GM18517 (cell line): ENCODE results near the gene ZBTB5.
"Not testable (repeated sequence)": the region's sequence is repeated elsewhere in the genome, so short reads cannot be mapped to it uniquely, and the experiment has no call there.

Source experiments
- ATAC-seq: cut with Tn5 transposase; IDR thresholded peaks from one replicate; pipeline ENCODE4 v1.9.1; 2021; ENCODE audit warnings: mild to moderate bottlenecking, moderate library complexity; ENCODE audit not compliant: unreplicated experiment

The ZBTB5 gene

DNA sequence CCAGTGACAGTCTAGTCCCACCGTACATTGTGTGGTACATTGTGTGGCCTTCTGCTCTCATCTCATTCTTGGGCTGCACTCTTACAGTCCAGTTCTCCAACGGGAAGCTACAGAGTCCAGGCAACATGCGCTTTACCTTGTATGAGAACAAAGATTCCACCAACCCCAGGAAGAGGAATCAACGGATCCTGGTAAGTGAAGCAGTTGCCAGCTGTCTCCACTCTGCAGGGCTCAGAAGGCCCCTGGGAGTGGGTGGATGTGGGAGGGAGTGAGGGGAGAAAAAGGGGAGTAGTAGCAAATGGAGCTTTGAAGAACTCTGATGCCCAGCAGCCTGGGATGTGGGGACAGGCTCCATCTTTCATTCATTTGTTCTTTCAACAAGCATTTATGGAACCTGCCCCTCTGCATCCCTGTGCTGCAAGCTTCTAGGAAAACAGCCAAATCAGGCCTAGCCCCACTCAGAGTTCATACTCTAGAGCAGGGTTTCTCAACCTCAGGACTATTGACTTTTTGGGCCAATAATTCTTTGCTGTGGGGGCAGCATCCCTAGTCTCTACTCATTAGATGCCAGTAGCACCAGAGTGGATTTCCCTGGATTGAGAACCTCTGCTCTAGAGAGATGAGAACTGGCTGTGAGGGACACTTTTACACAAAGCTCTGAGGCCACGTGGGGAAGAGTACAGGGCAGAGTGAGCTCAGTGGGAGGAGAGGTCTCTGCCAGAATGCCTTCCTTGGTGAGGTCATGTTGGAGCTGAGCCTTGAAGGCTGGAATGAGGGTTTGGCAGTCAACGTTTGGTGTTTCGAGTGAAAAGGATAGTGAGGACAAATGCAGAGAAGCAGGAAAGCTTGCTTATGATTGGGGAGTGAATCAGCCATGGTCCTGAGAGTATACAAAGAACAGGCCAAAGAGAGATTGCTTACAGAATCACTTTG is 21.6 kb upstream of the ZBTB5 start:
- ATAC-seq: no peak

- ATAC-seq: no peak
Measured at GRCh38 chr9:37486256-37486615, 21.0 kb upstream of the ZBTB5 start.

DNA sequence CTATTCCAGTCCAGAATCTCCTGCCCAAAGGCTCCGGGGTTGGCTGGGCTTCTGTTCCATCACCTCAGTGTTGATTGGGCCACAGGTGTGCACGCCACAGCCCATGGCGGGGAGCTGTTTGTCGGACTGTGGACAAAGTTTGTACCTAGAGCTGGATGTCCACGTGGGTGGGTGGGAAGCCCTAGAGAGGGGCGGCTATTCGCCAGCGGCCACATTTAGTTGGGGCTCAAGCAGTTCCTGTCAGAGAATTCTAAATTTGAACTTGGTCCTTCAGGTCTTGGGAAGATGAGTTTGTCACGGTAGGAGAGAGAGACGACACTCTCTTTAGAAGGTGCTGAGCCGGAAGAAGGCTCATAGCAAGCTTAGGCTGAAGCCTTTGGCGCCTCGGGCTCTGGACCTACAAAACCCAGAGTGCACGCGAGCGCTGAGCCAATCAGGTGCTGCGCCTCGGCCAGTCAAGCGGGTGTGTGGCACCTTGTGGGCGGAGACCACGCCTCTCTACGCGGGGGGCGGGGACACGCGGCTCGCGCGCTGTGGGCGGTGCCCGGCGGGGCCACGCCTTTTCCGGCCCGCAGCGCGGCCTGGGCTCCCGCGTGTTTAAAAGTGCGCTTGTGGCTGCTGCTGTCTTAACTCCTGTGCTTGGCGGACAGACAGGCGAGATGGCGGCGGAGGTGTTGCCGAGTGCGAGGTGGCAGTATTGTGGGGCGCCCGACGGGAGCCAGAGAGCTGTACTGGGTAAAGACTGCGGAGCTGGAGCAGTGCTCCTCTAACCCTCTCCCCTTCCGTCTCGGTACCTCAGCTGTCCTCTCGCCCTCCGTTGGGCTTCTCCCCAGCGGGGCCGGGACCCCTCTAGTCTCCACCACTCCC is 20.4 kb upstream of the ZBTB5 start, which contains the start of gene POLR1E:
Gene POLR1E, plus strand, starts transcription at position 560 of the 867 bp plus-strand sequence. Its CDS starts 100 bp downstream, at position 660.
- peak; percentile 95 for ATAC-seq

DNA sequence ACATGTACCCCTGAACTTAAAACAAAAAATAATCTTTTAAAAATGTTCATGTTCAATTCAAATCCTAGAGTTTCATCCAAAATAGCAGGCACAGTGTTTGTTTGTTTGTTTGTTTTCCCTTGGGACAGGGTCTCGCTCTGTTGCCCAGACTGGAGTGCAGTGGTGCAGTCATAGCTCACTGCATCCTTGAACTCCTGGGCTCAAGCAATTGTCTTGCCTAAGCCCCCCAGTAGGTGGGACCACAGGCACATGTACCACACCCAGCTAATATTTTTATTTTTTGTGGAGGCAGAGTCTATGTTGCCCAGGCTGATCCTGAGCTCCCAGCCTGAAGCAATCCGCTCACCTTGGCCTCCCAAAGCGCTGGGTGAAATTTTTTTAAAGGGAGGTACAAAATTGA is 15.5 kb upstream of the ZBTB5 start:
- ATAC-seq: no peak

- ATAC-seq: not testable (repeated sequence)
Measured at GRCh38 chr9:37477987-37478619, 12.9 kb upstream of the ZBTB5 start.

DNA sequence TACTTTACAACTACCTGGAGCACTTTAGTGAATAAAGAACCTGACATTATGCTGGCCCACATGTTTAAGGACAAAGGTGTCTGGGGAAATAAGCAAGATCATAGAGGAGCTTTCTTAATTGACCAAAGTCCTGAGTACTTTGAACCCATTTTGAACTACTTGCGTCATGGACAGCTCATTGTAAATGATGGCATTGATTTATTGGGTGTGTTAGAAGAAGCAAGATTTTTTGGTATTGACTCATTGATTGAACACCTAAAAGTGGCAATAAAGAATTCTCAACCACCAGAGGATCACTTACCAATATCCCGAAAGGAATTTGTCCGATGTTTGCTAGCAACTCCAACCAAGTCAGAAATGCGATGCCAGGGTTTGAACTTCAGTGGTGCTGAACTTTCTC is 12.2 kb upstream of the ZBTB5 start:
- not testable (repeated sequence) for ATAC-seq

DNA sequence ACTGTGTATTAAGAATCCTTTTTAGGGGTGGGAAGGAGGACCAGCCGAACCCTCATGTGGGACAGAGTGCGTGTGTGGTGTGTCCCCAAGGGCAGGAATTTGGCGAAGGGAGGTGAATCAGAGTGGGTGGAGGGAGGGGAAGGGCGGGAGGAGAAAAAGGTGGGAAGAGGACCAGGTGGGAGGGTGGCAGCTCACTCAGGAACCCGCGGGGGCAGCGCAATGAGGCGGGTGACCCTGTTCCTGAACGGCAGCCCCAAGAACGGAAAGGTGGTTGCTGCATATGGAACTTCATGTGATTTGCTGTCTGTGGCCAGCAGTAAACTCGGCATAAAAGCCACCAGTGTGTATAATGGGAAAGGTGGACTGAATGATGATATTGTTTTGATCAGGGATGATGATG is 11.7 kb upstream of the ZBTB5 start:
- ATAC-seq: no peak

DNA sequence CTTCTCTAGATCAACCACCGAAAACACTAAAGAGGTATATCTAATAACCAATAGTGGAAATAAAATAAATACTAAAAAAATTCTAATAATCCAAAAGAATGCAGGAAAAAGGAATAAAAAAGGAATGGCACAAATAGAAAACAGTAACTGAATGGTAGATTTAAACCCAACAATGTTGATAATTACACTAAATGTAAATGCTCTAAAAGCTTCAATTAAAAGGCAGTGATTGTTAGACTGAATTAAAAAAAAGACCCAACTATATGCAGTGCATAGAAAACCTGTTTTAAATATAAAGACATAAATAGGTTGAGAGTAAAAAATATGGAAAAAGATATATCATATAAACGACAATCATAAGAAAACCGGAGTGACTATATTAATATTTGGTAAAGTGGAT is 9.2 kb upstream of the ZBTB5 start:
- no peak for ATAC-seq

- not testable (repeated sequence) for ATAC-seq
Measured at GRCh38 chr9:37473982-37474381, 8.7 kb upstream of the ZBTB5 start.

DNA sequence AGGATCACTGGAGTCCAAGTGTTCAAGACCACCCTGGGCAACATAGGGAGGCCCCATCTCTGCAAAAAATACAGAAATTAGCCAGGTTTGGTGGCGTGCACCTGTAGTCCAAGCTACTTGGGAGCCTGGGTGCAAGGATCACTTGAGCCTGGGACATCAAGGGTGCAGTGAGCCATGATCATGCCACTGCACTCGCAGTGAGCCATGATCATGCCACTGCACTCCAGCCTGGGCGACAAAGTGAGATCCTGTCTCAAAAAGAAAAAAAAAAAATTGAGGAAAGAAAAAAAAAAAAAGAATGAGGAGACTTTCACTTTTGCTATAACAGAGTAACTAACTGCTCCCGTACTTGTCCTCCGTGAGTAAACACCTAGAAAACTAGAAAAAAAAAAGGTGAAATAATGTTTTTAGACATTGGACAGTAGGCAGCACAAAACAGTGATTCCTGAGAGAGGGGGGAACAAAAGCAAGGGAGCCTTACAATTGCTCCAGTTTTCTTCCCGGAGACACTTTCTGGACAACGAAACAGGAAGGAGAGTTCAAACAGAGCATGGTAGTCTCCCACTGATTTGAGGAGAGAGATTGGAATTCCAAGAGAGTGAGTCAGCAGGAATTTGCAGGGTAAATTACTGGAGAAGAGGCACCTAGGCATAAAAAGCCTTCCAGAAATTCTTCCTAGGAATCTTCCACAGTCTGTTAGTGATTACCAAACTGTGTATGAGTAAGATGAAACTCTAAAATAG is 6.9 kb upstream of the ZBTB5 start:
- ATAC-seq: no peak

DNA sequence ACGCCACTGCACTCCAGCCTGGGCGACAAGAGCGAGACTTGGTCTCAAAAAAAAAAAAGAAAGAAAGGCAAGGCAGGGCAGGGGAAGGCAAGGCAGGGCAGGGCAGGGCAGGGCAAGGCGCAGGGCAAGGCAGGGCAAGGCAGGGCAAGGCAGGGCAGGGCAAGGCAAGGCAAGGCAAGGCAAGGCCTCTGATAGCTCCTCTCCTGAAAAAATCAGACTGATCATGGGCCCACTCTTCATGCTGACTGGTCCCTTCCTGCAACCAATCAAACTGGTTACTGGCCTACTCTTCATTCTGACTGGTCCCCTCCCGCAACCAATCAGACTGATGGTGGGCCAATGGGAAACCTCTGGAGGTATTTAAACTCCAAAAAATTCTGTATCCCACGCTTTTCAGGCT is 3.4 kb upstream of the ZBTB5 start:
- no peak for ATAC-seq

DNA sequence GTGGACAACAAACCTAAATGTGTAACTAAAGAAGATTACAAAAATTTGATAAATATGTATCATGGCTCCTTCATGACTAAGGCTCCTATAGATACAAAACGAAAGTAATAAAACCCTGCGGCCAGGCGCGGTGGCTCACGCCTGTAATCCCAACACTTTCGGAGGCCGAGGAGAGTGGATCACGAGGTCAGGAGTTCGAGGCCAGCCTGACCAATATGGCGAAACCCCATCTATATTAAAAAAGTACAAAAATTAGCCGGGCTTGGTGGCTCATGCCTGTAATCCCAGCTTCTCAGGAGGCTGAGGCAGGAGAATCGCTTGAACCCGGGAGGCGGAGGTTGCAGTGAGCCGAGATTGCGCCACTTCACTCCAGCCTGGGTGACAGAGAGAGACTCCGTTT is 2.3 kb upstream of the ZBTB5 start:
- ATAC-seq: not testable (repeated sequence)

GRCh38 chr9:37466037-37466709 is 923 bp upstream of the ZBTB5 start:
- ATAC-seq: peak; percentile 0

- ATAC-seq: peak; percentile 36
Measured at GRCh38 chr9:37464426-37465248, 613 bp downstream of the ZBTB5 start.

DNA sequence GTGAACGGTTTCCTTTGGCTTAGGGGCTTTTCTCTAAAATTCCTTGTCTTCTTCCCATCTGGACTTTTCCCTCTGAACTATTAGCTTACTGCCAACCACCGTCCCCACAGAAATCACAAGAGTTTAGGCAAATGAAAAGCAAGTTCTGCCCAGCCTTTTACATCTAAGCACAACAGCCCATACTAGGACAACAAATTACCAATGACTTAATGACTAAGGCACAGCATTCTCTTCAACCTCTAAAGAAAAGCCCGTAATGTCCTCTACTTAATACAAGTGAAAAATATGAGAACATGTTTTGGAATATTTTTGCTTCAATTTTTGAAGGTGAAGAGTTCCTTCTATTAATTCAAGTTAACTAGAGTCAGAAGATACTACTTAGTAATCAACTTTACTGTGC is 1.2 kb downstream of the ZBTB5 start:
- ATAC-seq: no peak

- no peak for ATAC-seq
Measured at GRCh38 chr9:37456817-37457216, 8.4 kb downstream of the ZBTB5 start.

GRCh38 chr9:37455884-37456647 is 9.2 kb downstream of the ZBTB5 start:
- ATAC-seq: no peak

DNA sequence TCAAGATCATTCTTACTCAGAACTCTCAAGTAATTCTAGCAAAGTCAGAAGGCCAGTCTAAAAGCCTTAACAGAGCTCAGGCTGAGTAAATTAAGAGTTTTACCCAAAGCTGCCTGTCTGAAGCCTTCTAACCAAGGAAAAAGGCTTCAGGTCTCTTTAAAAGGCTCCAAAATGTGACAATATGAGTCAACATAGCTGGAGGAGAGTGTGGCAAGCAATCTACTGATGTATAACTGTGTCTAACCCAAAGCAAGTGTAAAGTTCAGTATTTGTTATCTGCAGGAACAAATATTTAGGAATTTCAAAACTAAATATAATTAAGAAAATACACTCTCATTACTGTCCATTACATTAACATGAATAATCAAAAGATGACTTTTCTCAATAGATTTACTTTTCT is 11.0 kb downstream of the ZBTB5 start:
- ATAC-seq: no peak
